IMR-90 (cell line): ENCODE results near the gene KCNJ8.

ENCODE experiments used
- MAFK ChIP-seq: IDR thresholded peaks from 2 replicates; pipeline ENCODE4 v1.6.1; 2012; ENCODE audit warnings: low read depth, low read length, improper control_type of control experiment
- MAZ ChIP-seq: IDR thresholded peaks from 2 replicates; pipeline ENCODE4 v1.6.1; 2012; ENCODE audit warnings: low read depth, mild to moderate bottlenecking, low read length, improper control_type of control experiment, moderate library complexity, borderline replicate concordance
- MXI1 ChIP-seq: IDR thresholded peaks from 2 replicates; pipeline ENCODE4 v1.6.1; 2012; ENCODE audit warnings: low read depth, mild to moderate bottlenecking, low read length, moderate library complexity, borderline replicate concordance
- POLR2A ChIP-seq: IDR thresholded peaks from 2 replicates; pipeline ENCODE4 v1.6.1; 2012; ENCODE audit warnings: mild to moderate bottlenecking, low read depth, low read length
- RAD21 ChIP-seq: IDR thresholded peaks from 2 replicates; pipeline ENCODE4 v1.6.1; 2012; ENCODE audit warnings: low read length, improper control_type of control experiment
- RCOR1 ChIP-seq: IDR thresholded peaks from 2 replicates; pipeline ENCODE4 v1.6.1; 2012; ENCODE audit warnings: mild to moderate bottlenecking, low read length, improper control_type of control experiment; ENCODE audit not compliant: insufficient replicate concordance
- TF ChIP-seq, protein P1 (sequence below): conservative IDR thresholded peaks from 2 replicates; pipeline ENCODE4 v1.5.1; 2012; ENCODE audit warnings: mild to moderate bottlenecking, low read depth, low read length, improper control_type of control experiment

DNA sequence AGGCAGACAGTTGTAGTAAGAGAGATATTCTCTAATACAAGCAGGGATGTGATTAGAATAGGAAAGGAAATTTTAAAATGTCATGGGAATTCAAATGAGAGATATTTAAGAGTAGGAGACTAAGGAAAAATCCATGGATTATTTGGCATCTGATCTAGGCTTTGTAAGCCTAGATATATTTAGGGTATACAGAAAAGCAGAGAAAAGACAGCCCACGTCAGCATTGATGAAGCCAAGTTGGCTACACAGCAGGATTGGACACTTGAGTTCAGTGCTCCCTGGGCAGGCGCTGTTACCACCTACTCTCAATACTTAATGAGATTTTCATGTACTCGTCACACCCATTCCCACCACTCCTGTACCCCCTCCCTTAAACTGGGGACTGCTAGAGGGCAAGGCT lies 1.7 kb upstream of the KCNJ8 start:
- TF ChIP-seq, protein P1, sequence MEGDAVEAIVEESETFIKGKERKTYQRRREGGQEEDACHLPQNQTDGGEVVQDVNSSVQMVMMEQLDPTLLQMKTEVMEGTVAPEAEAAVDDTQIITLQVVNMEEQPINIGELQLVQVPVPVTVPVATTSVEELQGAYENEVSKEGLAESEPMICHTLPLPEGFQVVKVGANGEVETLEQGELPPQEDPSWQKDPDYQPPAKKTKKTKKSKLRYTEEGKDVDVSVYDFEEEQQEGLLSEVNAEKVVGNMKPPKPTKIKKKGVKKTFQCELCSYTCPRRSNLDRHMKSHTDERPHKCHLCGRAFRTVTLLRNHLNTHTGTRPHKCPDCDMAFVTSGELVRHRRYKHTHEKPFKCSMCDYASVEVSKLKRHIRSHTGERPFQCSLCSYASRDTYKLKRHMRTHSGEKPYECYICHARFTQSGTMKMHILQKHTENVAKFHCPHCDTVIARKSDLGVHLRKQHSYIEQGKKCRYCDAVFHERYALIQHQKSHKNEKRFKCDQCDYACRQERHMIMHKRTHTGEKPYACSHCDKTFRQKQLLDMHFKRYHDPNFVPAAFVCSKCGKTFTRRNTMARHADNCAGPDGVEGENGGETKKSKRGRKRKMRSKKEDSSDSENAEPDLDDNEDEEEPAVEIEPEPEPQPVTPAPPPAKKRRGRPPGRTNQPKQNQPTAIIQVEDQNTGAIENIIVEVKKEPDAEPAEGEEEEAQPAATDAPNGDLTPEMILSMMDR, result no peak
- no peak for TF ChIP-seq RCOR1
- TF ChIP-seq MAZ, result no peak
- no peak for TF ChIP-seq MXI1
- TF ChIP-seq POLR2A, result no peak
- TF ChIP-seq MAFK, result no peak
- TF ChIP-seq RAD21, result no peak
